Nephron (organoid): Measurements from ENCODE around the gene VPS13D.

Experiments used
- H3K27ac Mint-ChIP-seq, 3 experiments: 2 replicates each; pipeline ENCODE4 v1.8.0; 2020; ENCODE audit warnings: mixed read lengths in 3 of 3, mild to moderate bottlenecking in 2 of 3, moderate library complexity in 1 of 3
- H3K27me3 Mint-ChIP-seq: 2 replicates; pipeline ENCODE4 v1.8.0; 2021; ENCODE audit warnings: low read depth, mild to moderate bottlenecking, moderate library complexity, mixed read lengths
- H3K36me3 Mint-ChIP-seq: 2 replicates; pipeline ENCODE4 v1.8.0; 2020; ENCODE audit warnings: low read depth, mixed read lengths
- H3K4me1 Mint-ChIP-seq: 2 replicates; pipeline ENCODE4 v1.8.0; 2020; ENCODE audit warnings: mixed read lengths
- H3K4me3 Mint-ChIP-seq, 3 experiments: 2 replicates each; pipeline ENCODE4 v1.8.0; 2020; ENCODE audit warnings: mild to moderate bottlenecking in 3 of 3, mixed read lengths in 3 of 3, moderate library complexity in 2 of 3
- H3K9me3 Mint-ChIP-seq: 2 replicates; pipeline ENCODE4 v1.8.0; 2020; ENCODE audit warnings: mixed read lengths
- CTCF ChIP-seq, 3 experiments: fragments of 200-600 bp; sonication (generic); IDR thresholded peaks; one replicate each; pipeline ENCODE4 v1.5.0; 2021; ENCODE audit warnings: antibody characterized with exemption in 3 of 3; ENCODE audit not compliant: unreplicated experiment in 3 of 3

VPS13D gene

GRCh38 chr1:12432897-12433296, 203.1 kb downstream of the VPS13D start:
- TF ChIP-seq CTCF (IDR thresholded peaks at IDR 0.05; ENCODE audit: unreplicated experiment in 3 of 3) = no peak
- peak overlapping the region; percentile 93 to 97 (median 96) for H3K27ac Mint-ChIP-seq
- H3K4me1 Mint-ChIP-seq = peaks cover 68% of the 10 kb centered on the region
- H3K4me3 Mint-ChIP-seq = no peak overlapping the region
- no peaks in the 10 kb centered on the region for H3K9me3 Mint-ChIP-seq
- H3K36me3 Mint-ChIP-seq = peaks cover 12% of the 10 kb centered on the region
- H3K27me3 Mint-ChIP-seq = no peaks in the 10 kb centered on the region

DNA sequence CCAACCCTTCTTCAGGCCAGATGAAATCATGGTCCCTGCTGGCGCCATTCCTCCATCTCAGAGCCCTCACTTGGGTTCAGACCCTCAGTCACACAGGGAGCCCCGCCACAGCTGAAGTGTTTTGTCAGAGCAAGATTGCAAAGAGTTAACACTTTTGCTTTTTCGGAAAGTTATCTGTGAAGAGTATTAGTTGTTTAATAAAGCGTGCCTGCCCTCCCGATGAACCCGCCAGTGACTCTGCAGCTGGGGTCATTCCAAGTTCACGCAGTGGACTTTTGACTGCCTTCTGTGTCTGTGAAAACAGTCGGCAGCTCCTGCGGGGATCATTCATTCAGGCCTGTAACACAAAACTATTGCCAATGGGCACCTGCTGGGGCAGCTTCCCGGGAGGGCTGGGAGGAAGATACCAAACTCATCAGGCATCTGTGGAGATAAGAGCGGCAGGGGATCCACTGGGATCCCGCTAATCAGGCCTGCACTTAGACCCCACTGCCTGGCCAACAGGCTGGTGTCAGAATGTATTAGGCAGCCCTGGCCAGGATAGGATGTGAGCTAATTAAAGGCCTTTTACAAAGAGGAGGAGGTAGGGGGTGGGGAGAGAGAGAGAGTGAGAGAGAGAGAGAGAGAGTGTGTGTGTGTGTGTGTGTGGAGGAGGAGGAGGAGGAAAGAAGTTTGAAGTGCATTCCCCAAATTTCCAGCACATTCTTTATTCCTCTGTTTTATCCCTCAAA, 203.7 kb downstream of the VPS13D start:
- H3K9me3 Mint-ChIP-seq = no peaks in the 10 kb centered on the region
- H3K27me3 Mint-ChIP-seq = no peaks in the 10 kb centered on the region
- no peak for TF ChIP-seq CTCF (IDR thresholded peaks at IDR 0.05; ENCODE audit: unreplicated experiment in 3 of 3)
- H3K4me1 Mint-ChIP-seq = peaks cover 64% of the 10 kb centered on the region
- peak overlapping the region; percentile 52 to 63 (median 58) for H3K4me3 Mint-ChIP-seq
- H3K27ac Mint-ChIP-seq = peak overlapping the region; percentile 93 to 97 (median 96)
- peaks cover 18% of the 10 kb centered on the region for H3K36me3 Mint-ChIP-seq

DNA sequence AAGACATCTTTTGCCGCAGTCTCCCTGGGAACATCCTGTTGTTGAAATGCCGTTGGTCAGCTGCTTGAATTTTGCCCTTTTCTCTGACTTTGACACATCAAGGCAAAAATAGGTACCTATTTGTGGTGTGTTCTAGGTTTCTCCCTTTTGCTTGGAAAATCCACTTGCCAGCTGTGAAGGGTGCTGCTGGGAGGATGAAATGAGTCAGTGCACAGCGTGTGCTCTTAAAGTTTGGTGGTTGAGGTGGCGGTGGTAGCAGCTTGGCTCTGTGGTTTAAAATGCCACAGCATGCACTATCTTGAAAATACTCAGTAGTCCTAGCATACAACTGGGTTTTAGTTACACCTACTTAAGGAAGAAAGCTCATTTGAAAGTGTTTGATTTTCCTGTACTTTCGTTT, 204.3 kb downstream of the VPS13D start:
- Mint-ChIP-seq H3K4me1 (peaks cover 67% of the 10 kb centered on the region), H3K36me3 (peaks cover 25% of the 10 kb centered on the region), H3K27me3 (no peaks in the 10 kb centered on the region), H3K4me3 (peak overlapping the region in 2 of 3 experiments; percentile 7 to 29), H3K9me3 (no peaks in the 10 kb centered on the region), H3K27ac (peak overlapping the region; percentile 93 to 97 (median 96))
- TF ChIP-seq CTCF (IDR thresholded peaks at IDR 0.05; ENCODE audit: unreplicated experiment in 3 of 3) = no peak

- TF ChIP-seq CTCF (IDR thresholded peaks at IDR 0.05; ENCODE audit: unreplicated experiment in 3 of 3) = no peak
- Mint-ChIP-seq H3K4me1 (peaks cover 67% of the 10 kb centered on the region), H3K36me3 (peaks cover 28% of the 10 kb centered on the region), H3K27me3 (no peaks in the 10 kb centered on the region), H3K27ac (peak overlapping the region; percentile 93 to 97 (median 96)), H3K9me3 (no peaks in the 10 kb centered on the region), H3K4me3 (peak overlapping the region in 1 of 3 experiments; percentile 29)
Measured at GRCh38 chr1:12434686-12435085, 204.9 kb downstream of the VPS13D start.

GRCh38 chr1:12435639-12436344, 206.0 kb downstream of the VPS13D start:
- H3K9me3 Mint-ChIP-seq = no peaks in the 10 kb centered on the region
- H3K4me1 Mint-ChIP-seq = peaks cover 65% of the 10 kb centered on the region
- H3K36me3 Mint-ChIP-seq = peaks cover 34% of the 10 kb centered on the region
- peak overlapping the region; percentile 93 to 97 (median 96) for H3K27ac Mint-ChIP-seq
- H3K4me3 Mint-ChIP-seq = no peak overlapping the region
- no peak for TF ChIP-seq CTCF (IDR thresholded peaks at IDR 0.05; ENCODE audit: unreplicated experiment in 3 of 3)
- H3K27me3 Mint-ChIP-seq = no peaks in the 10 kb centered on the region
